NCI-H2171 (cell line): ENCODE measurements around the gene CCDC177.

Source experiments
- DNase-seq: peaks from one replicate; lab custom pipeline; 2025; lab: John Stamatoyannopoulos, UW

The CCDC177 gene

DNA sequence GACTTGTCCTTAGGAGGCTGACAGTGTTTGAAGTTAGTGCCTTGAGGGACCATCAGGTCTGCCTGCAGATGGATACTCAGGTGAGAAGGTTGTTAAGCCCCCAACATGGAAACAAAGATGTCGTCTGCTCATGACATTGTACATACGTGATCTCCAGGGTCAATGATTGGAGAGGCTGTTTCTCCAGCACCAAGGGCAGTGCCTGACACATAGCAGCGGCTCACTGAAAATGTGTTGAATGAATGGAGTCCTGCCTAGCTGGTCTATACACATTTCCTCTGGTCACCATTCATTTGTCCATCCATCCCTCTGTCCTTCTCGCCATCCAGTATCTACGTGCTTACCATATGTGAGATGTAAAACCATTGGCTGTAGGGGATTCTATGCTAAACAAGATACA is 7.1 kb downstream of the CCDC177 start:
- DNase-seq, result no peak

DNA sequence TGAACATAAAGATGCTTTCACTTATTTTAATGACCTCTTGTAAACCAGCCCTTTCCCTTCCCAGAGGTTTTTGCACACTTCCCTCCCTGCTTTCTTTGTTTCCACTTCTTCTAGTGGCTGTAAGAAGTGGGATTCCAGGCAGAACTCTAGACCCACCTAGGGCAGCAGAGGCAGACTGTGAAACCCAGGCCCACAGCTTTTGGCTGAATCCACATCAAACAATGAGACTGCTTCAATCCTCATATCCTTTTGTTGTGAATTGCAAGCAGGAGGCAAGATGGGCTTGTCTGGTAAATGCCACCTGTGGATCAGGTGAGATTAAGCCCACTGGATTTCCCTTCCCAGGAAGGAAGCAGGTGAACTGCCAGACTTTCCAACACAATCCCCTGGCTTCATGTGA is 12.8 kb downstream of the CCDC177 start:
- DNase-seq, result no peak

DNA sequence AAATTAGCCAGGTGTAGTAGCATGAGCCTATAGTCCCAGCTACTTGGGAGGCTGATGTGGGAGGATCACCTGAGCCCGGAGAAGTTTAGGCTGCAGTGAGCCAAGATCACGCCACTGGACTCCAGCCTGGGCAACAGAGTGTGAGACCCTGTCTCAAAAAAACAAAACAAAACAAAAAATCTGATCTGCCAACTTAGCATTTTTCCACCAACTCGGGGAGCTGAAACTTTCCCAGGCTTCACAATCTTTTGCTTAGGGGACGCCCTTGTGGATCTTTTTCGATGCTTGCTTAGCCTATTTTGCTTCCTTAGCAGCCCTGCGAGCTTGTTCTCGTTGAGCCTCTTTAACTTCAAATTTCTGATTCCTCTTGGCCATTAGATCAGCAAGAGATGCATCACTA is 13.8 kb downstream of the CCDC177 start:
- no peak for DNase-seq

DNA sequence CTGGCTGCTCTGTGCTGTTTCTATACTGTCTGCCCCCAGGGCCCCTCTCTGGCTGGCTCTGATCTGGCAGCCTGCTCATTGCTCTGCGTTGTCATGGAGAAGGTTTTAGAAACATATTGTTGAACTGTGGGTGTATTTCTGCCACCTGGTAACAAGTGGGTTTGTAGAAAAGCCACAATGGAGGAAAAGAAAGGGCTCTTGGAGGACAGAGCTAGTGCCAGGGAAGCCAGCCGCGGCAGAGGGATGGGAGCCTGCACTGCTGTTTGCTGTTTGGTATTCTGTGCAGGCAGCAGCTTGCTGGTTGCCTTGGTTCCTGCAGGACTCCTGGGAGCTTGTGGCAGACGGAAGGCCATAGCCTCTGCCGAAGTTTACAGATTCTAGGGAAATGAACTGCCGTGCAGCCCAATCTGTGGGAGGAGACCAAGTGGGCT is 15.1 kb downstream of the CCDC177 start:
- DNase-seq, result peak; percentile 89

DNA sequence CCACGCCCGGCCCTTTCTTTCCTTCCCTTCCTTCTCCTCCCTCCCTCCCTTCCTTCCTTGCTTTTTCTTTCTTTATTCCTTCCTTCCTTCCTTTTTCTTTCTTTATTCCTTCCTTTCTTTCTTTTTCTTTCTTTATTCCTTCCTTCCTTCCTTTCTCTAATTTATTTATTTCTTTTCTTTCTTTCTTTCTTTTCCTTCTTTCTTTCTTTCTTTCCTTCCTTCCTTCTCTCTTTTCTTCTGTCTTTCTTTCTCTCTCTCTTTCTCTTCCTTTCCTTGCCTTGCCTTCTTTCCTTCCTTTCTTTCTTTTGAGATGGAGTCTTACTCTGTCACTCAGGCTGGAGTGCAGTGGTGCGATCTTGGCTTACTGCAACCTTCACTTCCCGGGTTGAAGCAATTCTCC is 15.9 kb downstream of the CCDC177 start:
- no peak for DNase-seq

DNA sequence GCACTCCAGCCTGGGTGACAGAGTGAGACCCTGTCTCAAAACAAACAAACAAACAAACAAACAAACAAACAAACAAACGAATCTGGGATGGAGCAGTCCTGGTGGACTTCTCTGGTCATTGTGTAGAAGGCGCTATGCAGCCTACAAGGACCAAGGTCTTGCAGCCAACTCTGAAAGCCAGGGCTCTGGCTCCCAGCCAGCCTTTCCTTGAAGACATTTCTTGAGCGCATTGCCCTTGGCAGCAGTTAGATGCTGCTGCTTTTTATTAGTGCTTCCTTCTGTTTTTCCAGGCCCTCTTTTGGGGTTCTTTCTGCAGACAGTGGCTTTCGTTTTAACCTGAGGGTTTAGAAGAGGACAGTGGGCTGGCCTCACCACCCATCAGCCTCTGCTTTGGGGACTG is 20.2 kb downstream of the CCDC177 start:
- DNase-seq, result no peak

DNA sequence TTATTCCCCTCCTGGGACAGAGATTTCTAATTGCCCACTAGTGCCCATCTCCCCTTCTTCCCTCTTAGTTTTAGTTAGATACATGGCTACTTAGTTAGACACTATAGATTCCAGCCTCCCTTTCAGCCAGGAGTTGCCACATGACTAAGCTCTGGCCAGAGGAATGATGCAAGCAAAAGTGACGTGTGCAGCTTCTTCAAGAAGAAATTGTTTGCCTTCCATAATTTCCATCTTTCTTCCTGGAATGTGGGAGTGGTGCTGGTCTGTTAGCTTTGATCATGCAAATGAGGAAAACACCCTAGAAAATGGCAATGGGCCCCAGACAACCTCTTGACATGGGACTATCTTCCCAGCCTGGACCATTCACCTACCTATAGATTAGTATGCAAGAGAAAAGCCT is 21.4 kb downstream of the CCDC177 start:
- no peak for DNase-seq

DNA sequence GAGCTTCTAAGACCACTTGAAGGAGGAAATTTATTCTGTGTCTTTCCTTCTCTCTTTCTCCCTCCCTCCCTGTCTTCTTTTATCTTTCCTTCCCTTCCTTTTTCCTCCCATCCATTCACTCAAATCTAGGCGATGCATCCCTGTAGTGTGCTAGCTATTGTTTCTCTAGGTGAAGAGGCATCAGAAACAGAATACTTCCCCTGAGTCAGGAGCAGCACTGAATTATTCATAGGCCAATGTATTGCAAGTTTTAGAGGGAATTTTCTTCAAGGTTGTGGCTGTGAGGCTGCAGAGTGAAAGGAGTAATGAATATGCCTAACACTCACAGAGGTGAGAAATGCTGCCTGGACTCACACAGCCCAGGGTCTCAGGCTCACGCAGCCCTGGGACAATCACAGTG is 23.2 kb downstream of the CCDC177 start:
- DNase-seq, result no peak

DNA sequence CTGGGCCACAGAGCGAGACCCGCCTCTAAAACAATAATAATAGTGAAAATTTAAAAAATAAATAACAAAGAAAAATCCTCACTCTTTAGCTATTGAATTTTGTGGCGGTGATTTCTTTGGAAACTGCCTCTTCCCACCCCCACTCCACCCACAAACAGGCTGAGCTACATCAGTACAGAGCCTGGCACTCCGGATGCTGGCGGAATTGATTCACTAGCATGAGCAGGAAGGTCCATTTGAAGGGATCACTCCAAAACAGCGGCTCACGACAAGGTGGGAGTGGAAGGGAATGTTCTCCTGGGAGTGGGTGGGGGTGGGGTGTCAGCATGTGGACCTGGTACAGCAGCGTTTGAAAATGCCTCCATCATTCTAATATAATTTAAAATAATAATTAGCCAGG is 26.1 kb downstream of the CCDC177 start:
- DNase-seq, result no peak

DNA sequence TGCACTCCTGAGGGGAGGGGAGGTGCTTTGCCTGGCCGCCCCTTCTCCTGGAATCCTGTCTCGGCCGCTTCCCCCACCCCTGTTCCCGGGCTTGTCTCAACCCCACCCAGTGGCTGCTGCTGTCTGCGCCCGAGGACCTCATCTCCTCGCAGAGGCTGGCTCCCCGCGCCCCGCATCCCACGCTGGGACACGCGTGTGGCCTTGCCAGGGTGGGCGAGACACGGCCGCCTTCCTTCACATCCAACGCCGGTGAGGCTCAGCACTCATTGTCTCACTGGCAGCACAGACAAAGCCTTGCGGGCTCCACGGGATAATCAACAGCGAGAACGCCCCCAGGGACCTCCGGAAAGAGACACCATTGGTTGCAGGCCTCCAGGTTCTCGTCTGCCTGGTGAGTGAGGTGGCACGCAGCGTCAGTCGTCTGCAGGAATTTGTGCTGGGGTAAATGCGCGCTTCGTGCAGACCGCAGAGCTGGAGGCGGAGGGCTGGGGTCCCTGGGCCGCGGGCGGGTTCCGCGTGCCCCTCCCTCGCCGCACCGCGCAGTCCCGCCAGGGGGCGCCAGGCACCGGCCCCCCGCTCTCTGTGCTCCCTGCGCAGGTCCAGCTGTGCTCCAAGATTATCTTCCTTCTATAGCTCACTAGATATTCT is 26.8 kb downstream of the CCDC177 start:
- no peak for DNase-seq

DNA sequence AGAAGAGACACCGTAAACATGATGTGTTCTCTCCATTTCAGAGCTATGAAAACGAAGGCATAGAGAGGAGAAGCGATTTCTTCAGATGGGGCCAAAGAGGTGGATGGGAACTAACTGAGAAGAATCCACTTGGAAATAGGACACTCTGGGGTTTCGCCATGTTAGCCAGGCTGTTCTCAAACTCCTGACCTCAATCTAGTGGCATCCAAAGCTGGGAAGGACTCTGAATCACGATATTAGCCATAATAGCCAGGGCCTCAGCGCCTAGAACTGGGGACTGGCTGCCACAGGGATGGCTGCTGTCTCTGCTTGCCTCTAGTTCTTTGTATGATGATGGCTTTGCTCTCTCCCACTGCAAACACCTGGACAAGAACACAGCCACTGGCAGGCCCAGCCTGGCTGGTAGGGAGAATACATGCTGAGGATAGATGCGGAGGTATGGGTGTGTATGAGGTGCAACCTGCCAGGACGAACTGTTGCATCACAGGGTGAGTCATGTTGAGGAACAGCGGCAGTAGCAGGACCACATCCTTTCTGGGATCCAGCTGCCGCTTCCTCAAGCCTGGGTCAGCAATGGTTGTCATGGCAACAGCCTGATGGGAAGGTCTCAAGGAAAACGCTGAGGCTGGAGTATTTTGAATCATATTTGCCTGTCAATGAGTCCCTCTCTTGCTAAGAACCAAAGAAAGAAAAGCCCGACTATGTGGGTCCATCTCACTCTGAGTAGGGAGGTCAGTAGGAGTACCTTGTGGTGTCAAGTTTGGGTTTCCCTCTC is 31.1 kb downstream of the CCDC177 start:
- no peak for DNase-seq

DNA sequence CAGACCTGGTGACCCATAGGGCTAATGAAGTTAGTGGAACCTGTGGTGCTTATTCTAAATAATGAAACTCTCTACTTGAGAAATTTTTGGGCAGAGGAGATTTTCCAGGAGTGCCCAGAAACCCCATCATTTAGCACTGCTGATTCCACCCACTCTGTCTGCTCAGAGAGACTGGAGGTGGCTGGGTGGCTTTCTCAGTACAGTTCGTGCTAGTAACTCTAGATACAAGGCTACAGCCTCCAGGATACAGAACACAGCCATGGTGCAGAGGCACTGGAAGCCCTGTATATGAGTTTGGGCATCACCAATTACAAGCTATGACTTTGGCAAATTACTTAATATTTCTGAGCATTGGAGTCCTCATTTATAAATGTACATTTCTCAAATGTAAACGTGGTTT is 32.4 kb downstream of the CCDC177 start:
- no peak for DNase-seq

DNA sequence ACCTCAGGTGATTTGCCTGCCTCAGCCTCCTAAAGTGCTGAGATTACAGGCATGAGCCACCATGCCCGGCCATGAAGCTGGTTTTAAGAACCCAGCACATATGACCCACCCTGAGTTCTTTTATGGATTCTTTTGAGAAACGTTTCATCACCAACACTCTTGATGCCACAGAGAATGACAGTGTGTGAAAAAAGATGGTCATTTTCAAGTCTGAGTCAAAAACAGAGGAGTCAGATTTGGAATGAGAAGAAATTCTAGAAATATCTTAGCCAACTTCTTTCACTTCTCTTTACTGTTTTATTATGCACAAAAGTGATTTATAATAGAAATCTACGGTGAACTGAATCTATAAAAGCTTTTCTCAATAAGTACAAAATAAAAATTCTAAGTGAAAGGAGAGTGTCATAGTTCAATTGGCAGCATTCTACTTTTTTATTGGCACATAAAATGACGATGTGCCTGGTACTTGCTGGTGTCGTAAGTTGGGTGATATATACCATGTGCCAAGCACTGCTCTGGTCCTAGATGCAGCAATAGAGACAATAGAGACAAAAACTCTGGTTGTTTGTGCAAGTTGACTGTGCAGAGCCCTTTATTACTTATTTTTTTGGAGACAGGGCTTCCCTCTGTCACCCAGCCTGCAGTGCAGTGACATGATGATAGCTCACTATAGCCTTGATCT is 33.9 kb downstream of the CCDC177 start:
- DNase-seq, result no peak

DNA sequence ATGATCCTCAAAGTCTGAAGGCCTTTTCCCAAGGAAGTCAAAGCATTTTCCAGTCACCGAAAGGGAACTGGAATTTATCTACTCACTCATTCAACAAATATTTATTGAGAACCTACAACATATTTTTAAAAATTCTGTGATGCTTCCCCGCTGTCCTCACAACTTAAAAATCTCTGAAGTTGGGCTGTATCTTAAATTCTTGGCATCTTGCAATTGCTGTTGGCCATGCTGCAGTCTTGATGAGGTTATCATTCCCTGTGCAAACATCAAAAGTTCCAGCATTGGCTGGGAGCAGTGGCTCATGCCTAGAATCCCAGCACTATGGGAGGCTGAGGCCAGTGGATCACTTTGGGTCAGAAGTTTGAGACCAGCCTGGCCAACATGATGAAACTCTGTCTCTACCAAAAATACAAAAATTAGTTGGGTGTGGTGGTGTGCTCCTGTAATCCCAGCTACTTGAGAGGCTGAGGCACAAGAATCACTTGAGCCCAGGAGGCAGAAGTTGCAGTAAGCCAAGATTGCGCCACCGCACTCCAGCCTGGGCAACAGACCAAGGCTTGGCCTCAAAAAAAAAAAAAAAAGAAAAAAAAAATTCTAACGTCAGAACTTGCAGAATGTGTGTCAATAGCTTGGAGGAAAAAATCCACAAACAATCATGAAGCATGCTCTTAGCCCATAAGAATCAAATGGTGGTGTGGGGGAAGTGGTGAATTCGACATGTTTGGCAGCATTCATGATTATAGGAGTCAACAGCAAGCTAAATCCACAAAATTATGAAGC is 34.9 kb downstream of the CCDC177 start:
- DNase-seq, result no peak

DNA sequence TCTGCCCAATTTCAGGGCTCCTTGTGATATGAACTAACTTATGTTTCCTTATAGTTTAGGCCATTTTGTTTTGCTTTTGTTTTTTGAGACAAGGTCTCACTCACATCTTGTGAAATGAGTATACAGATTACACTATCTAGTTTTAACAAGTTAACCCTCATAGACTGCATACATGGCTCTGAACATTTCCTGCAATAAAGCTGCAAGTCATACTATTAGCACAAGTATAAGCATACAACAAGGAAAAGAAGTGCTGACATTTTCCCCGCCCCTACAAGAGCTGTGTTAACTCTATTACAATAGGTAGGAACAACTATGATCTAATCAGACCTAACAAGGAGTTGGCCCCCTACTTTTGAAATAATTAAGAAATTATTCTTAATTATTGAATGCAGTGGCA is 35.9 kb downstream of the CCDC177 start:
- DNase-seq, result no peak

DNA sequence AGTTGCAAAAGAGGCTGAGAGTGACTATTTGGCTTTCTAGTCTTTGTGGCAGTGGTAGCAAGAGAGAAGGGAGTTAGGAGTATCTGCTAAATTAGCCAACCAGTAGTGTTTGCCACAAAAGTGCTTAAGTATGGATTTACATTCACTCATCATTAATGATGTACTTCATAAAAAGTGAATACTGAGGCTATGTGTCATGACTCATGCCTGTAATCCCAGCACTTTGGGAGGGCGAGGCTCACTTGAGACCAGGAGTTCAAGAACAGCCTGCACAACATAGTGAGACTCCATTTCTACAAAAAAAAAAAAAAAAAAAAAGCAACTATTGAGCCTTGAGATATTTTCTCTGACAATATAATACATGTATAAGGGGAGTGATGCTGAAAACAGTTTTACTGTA is 36.8 kb downstream of the CCDC177 start:
- no peak for DNase-seq

DNA sequence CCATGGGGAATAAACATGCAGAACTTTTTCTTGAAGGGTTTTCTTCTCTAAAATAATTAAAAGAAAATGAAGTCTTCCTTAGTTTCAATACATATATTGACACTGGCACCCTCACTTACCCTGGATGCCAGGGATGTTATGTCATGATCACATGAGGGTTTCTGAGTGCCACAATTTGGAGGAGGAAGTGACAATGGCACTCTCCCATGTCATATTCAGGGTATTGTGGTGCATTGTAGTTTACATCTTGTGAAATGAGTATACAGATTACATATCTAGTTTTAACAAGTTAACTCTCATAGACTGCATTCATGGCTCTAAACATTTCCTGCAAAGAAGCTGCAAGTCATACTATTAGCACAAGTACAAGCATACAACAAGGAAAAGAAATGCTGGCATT is 37.7 kb downstream of the CCDC177 start:
- DNase-seq, result no peak

DNA sequence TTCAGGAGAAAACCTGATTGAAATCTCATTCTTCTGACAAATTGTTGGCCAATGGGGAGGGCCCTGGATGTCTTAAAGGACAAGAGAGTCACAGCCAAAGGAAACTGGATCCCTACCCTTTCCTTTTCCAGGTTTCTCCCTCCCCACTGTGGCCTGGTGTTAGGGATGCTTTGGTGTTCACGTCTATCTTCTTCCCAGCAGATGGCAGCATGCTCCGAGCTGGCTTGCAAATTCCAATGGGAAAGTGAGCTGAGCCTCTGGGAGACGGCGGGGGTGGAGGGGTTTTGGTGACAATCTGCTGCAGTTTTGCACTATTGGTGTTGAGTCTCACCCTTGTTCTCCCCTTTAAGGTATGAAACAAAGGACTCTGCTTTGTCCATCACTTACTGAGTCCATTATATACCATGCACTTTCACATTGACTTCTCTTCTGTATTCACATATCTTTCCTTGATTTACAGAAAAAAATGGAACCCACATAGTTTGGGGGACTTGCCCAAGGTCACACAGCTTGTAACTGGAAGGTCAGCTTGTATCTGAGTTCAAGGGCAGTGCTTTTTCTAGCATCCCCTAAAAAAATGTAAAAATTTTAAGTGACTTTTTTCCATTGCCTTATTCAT is 39.3 kb downstream of the CCDC177 start:
- DNase-seq, result peak; percentile 73

DNA sequence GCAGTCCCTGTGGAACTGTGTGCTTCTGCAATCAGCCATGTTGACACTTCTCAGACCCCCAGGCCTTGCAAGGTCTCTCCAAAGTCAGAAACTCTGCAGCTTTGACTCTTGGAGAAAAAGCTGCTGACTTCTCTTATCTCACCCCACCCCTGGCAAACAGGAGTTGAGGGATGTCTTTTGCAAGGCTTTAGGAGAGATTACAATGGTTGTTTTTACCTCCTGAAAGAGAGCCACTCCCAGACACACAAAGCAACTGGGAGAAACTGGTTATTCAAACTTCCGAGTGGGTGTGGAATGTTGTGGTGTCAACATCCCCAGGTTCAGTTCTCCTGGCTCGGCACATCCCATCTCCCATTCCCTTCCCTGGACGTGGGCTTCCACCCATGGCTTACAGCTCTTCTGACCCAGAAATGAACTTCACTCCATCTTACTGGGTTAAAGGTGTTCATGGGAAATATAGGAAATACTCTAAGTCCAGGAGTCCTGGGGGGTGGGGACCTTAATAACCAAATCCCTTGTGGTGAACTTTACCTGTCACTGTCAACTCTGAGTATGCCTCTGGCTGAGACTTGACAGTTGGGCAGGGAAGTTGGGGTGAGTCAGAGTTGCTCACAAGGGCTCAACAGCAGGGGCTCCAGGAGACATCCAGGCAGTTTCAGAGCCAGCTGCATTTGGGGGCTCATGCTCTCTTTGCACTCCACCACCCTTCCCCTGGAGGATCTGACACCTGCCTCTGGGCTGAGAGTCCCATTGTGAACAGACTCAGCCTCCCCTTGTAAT is 41.9 kb downstream of the CCDC177 start:
- DNase-seq, result no peak

DNA sequence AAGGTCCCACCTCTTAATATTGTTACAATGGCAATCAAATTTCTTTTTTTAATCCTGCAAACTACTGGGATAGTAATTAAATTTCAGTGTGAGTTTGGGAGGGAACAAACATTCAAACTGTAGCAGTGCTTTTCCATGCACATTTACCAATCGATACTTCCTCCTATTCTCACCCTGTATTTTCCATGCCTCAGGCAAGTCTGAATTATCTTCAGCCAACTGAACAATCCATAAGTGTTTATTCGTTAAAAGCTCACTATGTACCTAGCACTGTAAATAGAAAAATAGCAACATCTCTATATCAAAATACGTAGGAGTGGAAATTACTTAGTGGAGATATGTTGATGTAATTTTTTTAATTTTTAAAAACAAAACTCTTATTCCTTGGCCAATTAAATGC is 43.5 kb downstream of the CCDC177 start:
- no peak for DNase-seq

DNA sequence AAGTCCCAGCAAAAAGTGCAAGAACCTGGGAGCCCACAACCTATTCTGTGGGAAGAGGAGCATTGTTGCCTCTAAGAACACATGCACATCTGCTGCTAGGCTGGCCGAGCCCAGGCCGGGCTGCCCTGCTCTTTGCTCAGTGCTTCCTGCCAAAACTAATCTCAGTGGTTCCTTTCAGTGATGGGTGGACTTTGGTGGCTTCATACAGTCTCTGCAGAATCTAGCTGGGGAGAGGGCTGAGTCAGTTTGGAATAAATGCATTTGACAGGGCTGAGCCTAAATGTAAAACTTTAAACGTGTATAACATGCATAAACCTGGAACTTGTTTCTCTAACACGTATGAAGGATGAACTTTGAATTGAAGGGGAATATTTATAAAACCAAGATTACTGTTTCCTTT is 44.6 kb downstream of the CCDC177 start:
- DNase-seq, result no peak
